Activated CD8-positive, alpha-beta memory T cell treated with anti-CD3 and anti-CD28 coated beads, Interleukin-2, amount 50 U/mL, for 1 hour (primary cell): ENCODE measurements around the gene CSK.
"Not testable (repeated sequence)": the region's sequence is repeated elsewhere in the genome, so short reads cannot be mapped to it uniquely, and the experiment has no call there.

Experiments
- DNase-seq: peaks from one replicate; pipeline ENCODE4 v3.0.0-alpha.2; 2020; ENCODE audit errors: extremely low read depth

The CSK gene

GRCh38 chr15:74770211-74770903 lies 11.5 kb upstream of the CSK start:
- no peak for DNase-seq

GRCh38 chr15:74773329-74773728 lies 8.6 kb upstream of the CSK start:
- DNase-seq = no peak

DNA sequence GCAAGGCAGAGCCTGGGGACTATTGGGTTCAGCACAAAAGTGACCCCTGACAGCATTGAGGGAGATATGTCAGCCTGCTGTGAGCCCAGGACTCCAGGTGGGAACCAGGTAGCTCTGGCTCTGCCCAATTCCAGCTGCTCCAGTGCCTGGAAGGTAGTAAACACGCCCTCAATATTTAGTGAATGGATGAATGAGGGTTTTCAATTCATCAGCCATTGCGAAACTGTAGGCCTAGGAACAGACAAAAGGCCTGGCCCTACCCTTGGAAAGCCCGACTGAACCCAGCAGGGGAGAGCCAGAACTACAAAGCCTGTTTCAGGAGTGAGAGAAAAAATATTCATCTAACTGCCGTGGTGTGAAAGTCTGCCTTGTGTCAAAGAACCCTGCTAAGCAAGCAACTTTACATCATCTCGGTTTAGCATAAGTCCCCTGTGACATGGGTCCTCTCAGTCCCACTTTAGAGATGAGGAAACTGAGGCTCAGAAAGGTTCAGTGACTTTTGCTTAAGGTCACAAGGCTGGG lies 8.1 kb upstream of the CSK start:
- DNase-seq = no peak

GRCh38 chr15:74775132-74775562 lies 6.7 kb upstream of the CSK start:
- DNase-seq = no peak

DNA sequence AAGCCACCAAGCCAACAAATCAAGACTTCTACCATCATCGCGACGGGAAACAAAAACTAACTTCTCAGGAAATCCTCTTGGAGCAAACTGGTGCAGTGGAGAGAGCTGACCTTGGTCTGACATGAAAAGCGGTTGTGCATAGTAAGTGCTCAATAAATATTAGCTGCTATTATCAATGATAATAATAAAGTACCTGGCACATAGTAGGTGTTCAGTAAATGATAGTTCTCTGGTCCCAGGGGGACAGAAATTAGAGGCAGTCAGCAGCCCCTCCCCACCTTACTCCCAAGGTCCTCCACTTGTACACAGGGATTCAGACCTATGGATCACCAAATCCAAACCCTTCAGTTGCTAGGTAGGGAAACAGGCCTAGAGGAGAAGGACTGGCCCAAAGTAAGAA lies 6.0 kb upstream of the CSK start:
- DNase-seq = no peak

- no peak for DNase-seq
Measured at GRCh38 chr15:74776821-74777768, 4.8 kb upstream of the CSK start.

DNA sequence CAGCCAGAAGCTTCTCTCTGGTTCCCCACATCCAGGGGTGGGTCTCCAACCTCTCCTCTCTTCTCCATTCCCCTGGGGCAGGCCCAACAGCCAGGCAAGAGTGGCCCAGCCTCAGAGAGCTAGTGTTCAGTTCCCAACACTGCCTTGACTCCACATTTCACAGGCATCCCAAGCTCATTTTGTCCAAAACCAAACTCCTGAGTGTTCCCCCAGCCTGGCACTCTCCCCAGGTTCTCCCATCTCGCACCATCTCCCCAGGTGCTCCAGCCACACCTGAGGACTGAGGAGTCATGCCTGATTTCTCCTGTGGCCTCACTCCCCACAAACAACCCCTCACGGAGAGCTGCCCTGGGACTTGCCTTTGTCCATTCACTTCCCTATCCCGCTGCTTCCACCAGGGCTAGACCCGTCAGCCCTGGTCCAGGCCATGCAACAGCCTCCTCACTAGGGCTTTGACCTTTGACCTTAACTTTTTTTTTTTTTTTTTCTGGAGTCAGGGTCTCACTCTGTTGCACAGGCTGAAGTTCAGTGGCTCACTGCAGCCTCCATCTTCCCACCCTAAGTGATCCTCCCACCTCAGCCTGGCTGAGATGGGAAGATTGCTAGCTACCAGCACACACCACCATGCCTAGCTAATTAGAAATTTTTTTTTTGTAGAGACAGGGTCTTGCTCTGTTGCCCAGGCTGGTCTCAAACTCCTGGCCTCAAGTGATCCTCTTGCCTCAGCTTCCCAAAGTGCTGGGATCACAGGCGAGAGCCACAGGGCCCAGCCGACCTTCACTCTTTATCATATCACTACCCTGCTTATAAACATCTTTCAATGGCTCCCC lies 3.9 kb upstream of the CSK start:
- DNase-seq = no peak

GRCh38 chr15:74778599-74778970 lies 3.3 kb upstream of the CSK start:
- DNase-seq = no peak

GRCh38 chr15:74779162-74779648 lies 2.7 kb upstream of the CSK start:
- DNase-seq = no peak

GRCh38 chr15:74780523-74781430 lies 1.1 kb upstream of the CSK start:
- no peak for DNase-seq

DNA sequence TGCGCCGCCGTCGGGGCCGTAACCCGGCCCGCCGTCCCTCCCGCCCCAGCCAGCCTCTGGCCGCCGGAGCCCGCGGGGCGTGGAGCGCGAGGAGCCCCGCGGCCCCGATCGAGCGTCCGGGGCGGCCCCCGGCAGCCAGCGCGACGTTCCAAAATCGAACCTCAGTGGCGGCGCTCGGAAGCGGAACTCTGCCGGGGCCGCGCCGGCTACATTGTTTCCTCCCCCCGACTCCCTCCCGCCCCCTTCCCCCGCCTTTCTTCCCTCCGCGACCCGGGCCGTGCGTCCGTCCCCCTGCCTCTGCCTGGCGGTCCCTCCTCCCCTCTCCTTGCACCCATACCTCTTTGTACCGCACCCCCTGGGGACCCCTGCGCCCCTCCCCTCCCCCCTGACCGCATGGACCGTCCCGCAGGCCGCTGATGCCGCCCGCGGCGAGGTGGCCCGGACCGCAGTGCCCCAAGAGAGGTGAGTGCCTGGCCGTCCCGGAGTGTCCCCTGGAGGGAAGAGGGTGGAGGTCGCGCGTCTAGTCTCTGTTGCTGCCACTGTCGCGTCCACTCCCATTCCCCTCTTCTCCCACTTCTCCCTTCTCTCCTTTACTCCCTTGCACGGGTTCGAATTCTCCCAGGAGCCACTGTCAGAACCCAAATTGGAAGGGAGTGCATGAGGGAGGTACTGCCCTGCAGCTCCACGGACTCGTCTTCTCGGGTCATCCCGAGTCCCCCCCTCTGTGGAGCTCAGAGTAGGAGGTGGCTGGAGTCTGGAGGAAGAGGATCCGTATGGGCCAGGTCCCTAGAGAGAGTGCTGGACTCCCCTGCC lies 585 bp downstream of the CSK start:
- DNase-seq = no peak

DNA sequence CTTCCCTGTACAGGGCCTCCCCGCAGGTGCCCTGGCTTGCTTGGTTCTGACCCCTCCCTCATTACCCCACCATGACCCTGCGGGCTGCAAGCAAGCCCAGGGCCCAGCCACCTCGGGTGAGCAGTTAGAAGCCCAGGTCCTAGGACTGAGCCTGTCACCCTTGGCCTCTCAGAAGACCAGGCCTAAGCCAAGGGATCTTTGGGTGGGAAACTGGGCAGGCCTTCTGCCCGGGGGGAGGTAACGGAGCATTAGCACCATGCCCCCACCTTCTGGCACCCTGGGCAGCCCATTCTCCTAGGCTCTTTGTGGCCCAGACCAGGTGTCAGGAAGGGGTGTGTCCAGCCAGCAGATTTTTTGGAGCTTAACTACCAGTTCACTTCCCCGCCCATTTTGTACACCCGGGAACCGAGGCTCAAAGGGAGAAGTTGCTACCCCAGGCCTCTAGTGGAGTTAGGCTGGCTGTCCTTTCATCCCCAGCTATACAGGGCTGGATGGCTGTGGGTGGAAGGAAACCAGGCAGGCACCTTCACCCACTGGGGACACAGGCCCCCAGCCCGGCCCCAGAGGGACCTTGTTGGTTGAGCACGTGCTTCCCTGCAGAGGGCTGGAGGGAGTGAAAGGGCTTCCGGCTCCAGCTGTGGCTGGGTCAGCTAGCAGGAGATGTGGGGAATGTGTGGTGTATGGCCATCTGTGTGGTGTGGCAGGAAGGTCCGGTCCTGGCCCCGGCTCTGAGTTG lies 1.4 kb downstream of the CSK start:
- no peak for DNase-seq

- DNase-seq = no peak
Measured at GRCh38 chr15:74783808-74784175, 1.9 kb downstream of the CSK start.

DNA sequence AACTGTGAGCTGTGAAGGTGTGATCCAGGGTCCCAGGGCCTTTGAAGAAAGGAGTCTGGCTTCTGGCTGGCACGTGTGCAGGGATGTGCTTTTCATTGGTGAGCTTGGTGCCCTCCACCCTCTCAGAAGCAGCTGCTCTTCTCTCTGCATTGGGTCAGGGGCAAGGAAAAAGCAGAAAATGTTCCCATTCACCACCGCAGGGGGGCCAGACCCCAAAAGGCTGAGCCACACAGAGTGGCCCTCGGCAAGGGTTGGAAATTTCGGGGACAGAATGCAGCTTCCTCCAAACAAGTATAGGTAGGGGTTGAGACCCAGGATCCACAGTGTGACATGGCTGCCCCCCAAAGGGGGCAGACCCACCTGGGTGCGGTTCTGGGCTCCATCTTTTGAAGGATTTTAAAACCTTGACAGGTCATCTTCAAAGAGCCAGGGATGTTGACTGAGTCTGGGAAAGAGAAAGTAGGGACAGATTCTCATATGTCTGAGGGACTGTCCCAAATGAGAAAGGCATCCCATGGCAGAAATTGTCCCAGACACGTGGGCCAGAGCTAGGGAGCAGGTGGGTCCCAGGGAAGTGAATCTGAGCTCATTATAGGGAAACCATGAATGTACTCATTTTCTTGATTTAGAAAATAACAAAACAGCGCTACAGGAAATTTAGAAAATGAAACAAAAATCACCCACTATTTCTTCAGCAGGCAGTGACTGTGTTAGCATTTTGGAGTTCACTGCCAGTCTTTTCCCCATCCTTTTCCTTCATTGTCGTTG lies 2.7 kb downstream of the CSK start:
- no peak for DNase-seq

- DNase-seq = no peak
Measured at GRCh38 chr15:74785194-74786032, 3.5 kb downstream of the CSK start.

DNA sequence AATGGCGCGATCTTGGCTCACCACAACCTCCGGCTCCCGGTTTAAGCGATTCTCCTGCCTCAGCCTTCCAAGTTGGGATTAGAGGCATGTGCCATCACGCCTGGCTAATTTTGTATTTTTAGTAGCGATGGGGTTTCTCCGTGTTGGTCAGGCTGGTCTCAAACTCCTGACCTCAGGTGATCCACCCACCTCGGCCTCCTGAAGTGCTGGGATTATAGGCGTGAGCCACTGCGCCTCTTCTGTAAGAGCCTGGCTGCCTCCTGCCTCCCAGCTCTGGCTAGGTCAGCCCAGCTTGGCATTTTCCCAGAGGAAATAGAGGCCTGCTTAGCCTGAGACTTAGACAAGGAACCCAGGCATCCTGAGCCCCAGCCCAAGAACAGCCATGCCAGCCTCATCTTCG lies 4.2 kb downstream of the CSK start:
- not testable (repeated sequence) for DNase-seq

- DNase-seq = no peak
Measured at GRCh38 chr15:74786551-74787165, 4.8 kb downstream of the CSK start.
